ENCODE results near the gene ZSCAN22.
"Not testable (repeated sequence)": the region's sequence is repeated elsewhere in the genome, so short reads cannot be mapped to it uniquely, and the experiment has no call there.

ZSCAN22 gene

GRCh38 chr19:58326914-58327726 lies at the start of gene ZSCAN22:
ZSCAN22 (plus strand) TSS chr19:58326994; CDS start chr19:58334803, 7,809 bp downstream.
- peak; percentile 93 for DNase-seq (ENCODE audit: low spot score)

GRCh38 chr19:58277197-58277596 lies 49.6 kb upstream of the ZSCAN22 start:
- DNase-seq (ENCODE audit: low spot score): no peak

GRCh38 chr19:58277748-58278540 lies 48.9 kb upstream of the ZSCAN22 start:
- no peak for DNase-seq (ENCODE audit: low spot score)

GRCh38 chr19:58278541-58279041 lies 48.2 kb upstream of the ZSCAN22 start, which contains the start of gene ZNF8:
ZNF8 (plus strand) TSS chr19:58278955; CDS start chr19:58279082, 127 bp downstream.
- DNase-seq (ENCODE audit: low spot score): peak; percentile 100

- DNase-seq (ENCODE audit: low spot score): peak; percentile 47
These were observed 47.5 kb upstream of the ZSCAN22 start for GRCh38 chr19:58279042-58279924.

GRCh38 chr19:58279925-58280316 lies 46.9 kb upstream of the ZSCAN22 start:
- no peak for DNase-seq (ENCODE audit: low spot score)

GRCh38 chr19:58284199-58284598 lies 42.6 kb upstream of the ZSCAN22 start:
- no peak for DNase-seq (ENCODE audit: low spot score)

- no peak for DNase-seq (ENCODE audit: low spot score)
These were observed 34.9 kb upstream of the ZSCAN22 start for GRCh38 chr19:58291943-58292342.

- no peak for DNase-seq (ENCODE audit: low spot score)
These were observed 31.9 kb upstream of the ZSCAN22 start for GRCh38 chr19:58294743-58295374.

- DNase-seq (ENCODE audit: low spot score): no peak
These were observed 30.7 kb upstream of the ZSCAN22 start for GRCh38 chr19:58296104-58296503.

GRCh38 chr19:58300620-58301019 lies 26.2 kb upstream of the ZSCAN22 start:
- no peak for DNase-seq (ENCODE audit: low spot score)

- DNase-seq (ENCODE audit: low spot score): no peak
These were observed 22.5 kb upstream of the ZSCAN22 start for GRCh38 chr19:58304255-58304654.

- DNase-seq (ENCODE audit: low spot score): no peak
These were observed 22.1 kb upstream of the ZSCAN22 start for GRCh38 chr19:58304748-58305064.

- peak; percentile 96 for DNase-seq (ENCODE audit: low spot score)
These were observed 21.5 kb upstream of the ZSCAN22 start, which contains the start of gene ERVK3-1 for GRCh38 chr19:58305065-58305931. ERVK3-1 (plus strand) TSS chr19:58305377; CDS start chr19:58312169, 6,792 bp downstream.

GRCh38 chr19:58305932-58306323 lies 20.9 kb upstream of the ZSCAN22 start:
- peak; percentile 22 for DNase-seq (ENCODE audit: low spot score)

- no peak for DNase-seq (ENCODE audit: low spot score)
These were observed 19.1 kb upstream of the ZSCAN22 start for GRCh38 chr19:58307736-58308135.

- not testable (repeated sequence) for DNase-seq (ENCODE audit: low spot score)
These were observed 16.1 kb upstream of the ZSCAN22 start for GRCh38 chr19:58310685-58311084.

- no peak for DNase-seq (ENCODE audit: low spot score)
These were observed 15.4 kb upstream of the ZSCAN22 start for GRCh38 chr19:58311345-58311865.

- DNase-seq (ENCODE audit: low spot score): no peak
These were observed 11.2 kb upstream of the ZSCAN22 start for GRCh38 chr19:58315580-58315979.

- no peak for DNase-seq (ENCODE audit: low spot score)
These were observed 9.2 kb upstream of the ZSCAN22 start for GRCh38 chr19:58317476-58318072.

Measured in germinal center (tissue), 1 donor.